GM23248 (cell line): ENCODE data around the gene KRT9. TPM values are rescaled to one million over a fixed set of nuclear protein-coding genes. Genes with fewer than 3 reads are reported as not detected.

Experiments used
- DNase-seq: peaks from one replicate; pipeline ENCODE4 v3.0.0-alpha.2; 2015
- H2AFZ ChIP-seq: fragments of 200-600 bp; sonication (generic); 2 replicates; pipeline ENCODE4 v1.6.1; 2016; ENCODE audit warnings: antibody characterized with exemption
- H3F3A ChIP-seq: fragments of 200-600 bp; sonication (generic); 2 replicates; pipeline ENCODE4 v1.6.1; 2016; ENCODE audit warnings: mild to moderate bottlenecking, antibody characterized with exemption, mixed run types; ENCODE audit not compliant: insufficient read depth
- H3K27ac ChIP-seq: fragments of 200-600 bp; sonication (generic); 2 replicates; pipeline ENCODE4 v1.5.1; 2016; ENCODE audit warnings: mild to moderate bottlenecking
- H3K27me3 ChIP-seq: fragments of 200-600 bp; sonication (generic); replicated peaks from 2 replicates; pipeline ENCODE4 v1.6.1; 2016; ENCODE audit warnings: mild to moderate bottlenecking; ENCODE audit not compliant: insufficient read depth
- H3K36me3 ChIP-seq: fragments of 200-600 bp; sonication (generic); 2 replicates; pipeline ENCODE4 v1.6.1; 2016; ENCODE audit warnings: low read depth, mild to moderate bottlenecking
- H3K4me1 ChIP-seq: fragments of 200-600 bp; sonication (generic); 2 replicates; pipeline ENCODE4 v1.6.1; 2016; ENCODE audit warnings: mild to moderate bottlenecking; ENCODE audit not compliant: insufficient read depth
- H3K4me2 ChIP-seq: fragments of 200-600 bp; sonication (generic); one replicate; pipeline ENCODE4 v1.6.1; 2016; ENCODE audit warnings: mild to moderate bottlenecking; ENCODE audit not compliant: unreplicated experiment
- H3K4me3 ChIP-seq: fragments of 200-600 bp; sonication (generic); 2 replicates; pipeline ENCODE4 v1.5.1; 2016; ENCODE audit warnings: mild to moderate bottlenecking
- H3K79me2 ChIP-seq: fragments of 200-600 bp; sonication (generic); 2 replicates; pipeline ENCODE4 v1.6.1; 2016; ENCODE audit warnings: mild to moderate bottlenecking; ENCODE audit not compliant: insufficient read depth
- H3K9ac ChIP-seq: fragments of 200-600 bp; sonication (generic); 2 replicates; pipeline ENCODE4 v1.6.1; 2016; ENCODE audit warnings: mild to moderate bottlenecking
- H3K9me2 ChIP-seq: fragments of 200-600 bp; sonication (generic); 2 replicates; pipeline ENCODE4 v1.6.1; 2016; ENCODE audit warnings: mixed run types, mild to moderate bottlenecking, moderate library complexity; ENCODE audit not compliant: insufficient read depth
- H3K9me3 ChIP-seq: fragments of 200-600 bp; sonication (generic); one replicate; pipeline ENCODE4 v1.6.1; 2017; ENCODE audit warnings: low read depth
- H4K20me1 ChIP-seq: fragments of 200-600 bp; sonication (generic); 2 replicates; pipeline ENCODE4 v1.6.0; 2016; ENCODE audit not compliant: insufficient read depth
- EZH2 ChIP-seq: fragments of 200-600 bp; sonication (generic); IDR thresholded peaks from 2 replicates; pipeline ENCODE4 v1.6.1; 2018; ENCODE audit warnings: antibody characterized with exemption, mild to moderate bottlenecking; ENCODE audit not compliant: insufficient read depth, poor library complexity, severe bottlenecking
- EZH2phosphoT487 ChIP-seq: fragments of 200-600 bp; sonication (generic); IDR thresholded peaks from 2 replicates; pipeline ENCODE4 v1.6.1; 2018; ENCODE audit warnings: antibody characterized with exemption, moderate library complexity, mild to moderate bottlenecking, low read depth; ENCODE audit not compliant: insufficient read depth
- WGBS, 2 experiments: methylation state at CpG; one replicate each; pipeline ENCODE4 v1.1.6; 2015 to 2017; ENCODE audit warnings: low lambda C conversion rate in 2 of 2, low coverage in 1 of 2; ENCODE audit errors: missing lambda C conversion rate in 2 of 2; 5-methylcytosine and 5-hydroxymethylcytosine counted together
- in situ Hi-C: fragments of 300-500 bp; cut with MboI; formaldehyde crosslinking; loops from 2 replicates; pipeline ENCODE4 v1.15.0; 2020
- polyA plus RNA-seq: library from polyadenylated mRNA; unstranded; fragments of >200 nt; fragmentation: Nextera tagmentation; extraction: Ambion mirVana; gene quantifications from 2 replicates; pipeline ENCODE4 v1.2.1, GENCODE V29; 2016
- total RNA-seq: library from RNA; depleted of rRNA; stranded (reverse); fragments of >200 nt; shearing (Covaris generic); gene quantifications from 2 replicates; pipeline ENCODE4 v1.2.3, GENCODE V29; 2014

The KRT9 gene
- total and polyA plus RNA-seq, 2 experiments from 2014 or later: not detected

DNA sequence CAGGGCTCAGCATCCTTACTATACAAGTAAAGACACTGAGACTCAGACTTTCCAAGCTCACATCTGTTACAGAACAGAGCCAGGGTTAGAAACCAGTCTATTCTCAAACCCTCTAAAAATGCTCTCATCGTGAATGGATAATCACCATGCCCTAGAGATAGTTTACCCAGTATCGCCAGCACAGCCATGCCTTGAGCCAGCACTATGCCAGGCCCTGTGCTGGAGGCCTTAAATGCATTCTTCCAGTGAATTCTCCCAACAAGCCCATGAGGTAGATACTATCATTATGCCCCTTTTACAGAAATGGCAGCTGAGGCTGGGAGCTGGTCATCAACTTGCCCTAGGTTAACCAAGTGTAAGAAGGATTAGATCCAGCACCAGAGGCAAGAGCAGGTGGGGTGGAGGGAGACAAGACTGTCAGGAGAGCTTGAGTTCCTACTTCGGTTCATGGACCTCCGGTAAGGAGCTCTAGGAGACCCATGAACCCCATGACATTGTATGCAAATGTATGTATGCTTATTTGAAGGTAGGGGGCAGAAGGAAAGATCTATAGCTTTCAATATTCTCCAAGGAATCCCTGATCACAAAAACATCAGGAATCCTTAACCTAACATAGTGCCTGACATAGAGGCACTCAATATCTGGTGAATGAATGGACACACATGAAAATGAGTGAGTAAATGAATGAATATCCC is 9.7 kb upstream of the KRT9 start:
- Histone ChIP-seq H4K20me1 (no peaks in the 10 kb centered on the region), H3K4me1 (0 out of 2 replicates have a peak, but pooled peaks cover 9% of the 10 kb centered on the region), H3K79me2 (no peaks in the 10 kb centered on the region), H3K4me3 (no peak overlapping the region), H3K27me3 (peaks cover 12% of the 10 kb centered on the region; the same call in 1 of the 2 replicates), H3K9me2 (no peaks in the 10 kb centered on the region), H3K4me2 (no peak overlapping the region), H3F3A (no peaks in the 10 kb centered on the region), H3K36me3 (no peaks in the 10 kb centered on the region), H2AFZ (no peak overlapping the region), H3K9me3 (no peaks in the 10 kb centered on the region), H3K9ac (no peak overlapping the region), H3K27ac (no peak overlapping the region)
- 69 to 72% methylated on average over 4 of the region's 4 CpGs for WGBS, 2 experiments
- in situ Hi-C loops: no loop called here
- peak; percentile 37 for DNase-seq
- no peak for TF ChIP-seq EZH2
- TF ChIP-seq EZH2phosphoT487: no peak

GRCh38 chr17:41580687-41581365 is 9.0 kb upstream of the KRT9 start:
- no peak overlapping the region for H3K27ac ChIP-seq
- DNase-seq: peak; percentile 33
- in situ Hi-C loops: no loop called here

GRCh38 chr17:41580244-41580575 is 8.4 kb upstream of the KRT9 start:
- H3K79me2 ChIP-seq: no peaks in the 10 kb centered on the region
- no peak overlapping the region for H3K27ac ChIP-seq
- 60 to 63% methylated on average over 2 of the region's 2 CpGs for WGBS, 2 experiments
- no peak for DNase-seq
- no peaks in the 10 kb centered on the region for H3K9me2 ChIP-seq
- H3F3A ChIP-seq: no peaks in the 10 kb centered on the region
- no peaks in the 10 kb centered on the region for H3K9me3 ChIP-seq
- peaks cover 21% of the 10 kb centered on the region; the same call in 1 of the 2 replicates for H3K27me3 ChIP-seq
- no peaks in the 10 kb centered on the region for H3K36me3 ChIP-seq
- H3K4me1 ChIP-seq: 0 out of 2 replicates have a peak, but pooled peaks cover 9% of the 10 kb centered on the region
- no peaks in the 10 kb centered on the region for H4K20me1 ChIP-seq
- H2AFZ ChIP-seq: no peak overlapping the region
- no peak overlapping the region for H3K4me2 ChIP-seq
- no peak overlapping the region for H3K9ac ChIP-seq
- H3K4me3 ChIP-seq: no peak overlapping the region
- TF ChIP-seq EZH2phosphoT487: no peak
- TF ChIP-seq EZH2: no peak
- in situ Hi-C loops: no loop called here

More at GRCh38 chr17:41580687-41581365, 9.0 kb upstream of the KRT9 start:
- Histone ChIP-seq H3K9me2 (no peaks in the 10 kb centered on the region), H3K4me2 (no peak overlapping the region), H3K36me3 (no peaks in the 10 kb centered on the region), H3K4me3 (no peak overlapping the region), H4K20me1 (no peaks in the 10 kb centered on the region), H3K79me2 (no peaks in the 10 kb centered on the region), H3K27me3 (peaks cover 17% of the 10 kb centered on the region; the same call in 1 of the 2 replicates), H3K4me1 (0 out of 2 replicates have a peak, but pooled peaks cover 9% of the 10 kb centered on the region), H2AFZ (no peak overlapping the region), H3K9ac (no peak overlapping the region), H3F3A (no peaks in the 10 kb centered on the region), H3K9me3 (no peaks in the 10 kb centered on the region)
- TF ChIP-seq EZH2phosphoT487 (no peak), EZH2 (no peak)
- WGBS, 2 experiments: 0 to 20% methylated on average over 1 of the region's 1 CpG

- no peak overlapping the region for H3K27ac ChIP-seq
- no peaks in the 10 kb centered on the region for H3K9me3 ChIP-seq
- no peaks in the 10 kb centered on the region for H3K9me2 ChIP-seq
- H3K27me3 ChIP-seq: peaks cover 24% of the 10 kb centered on the region; the same call in 1 of the 2 replicates
- TF ChIP-seq EZH2phosphoT487: no peak
- H3F3A ChIP-seq: no peaks in the 10 kb centered on the region
- DNase-seq: peak; percentile 85
- in situ Hi-C loops: no loop called here
- no peak overlapping the region for H3K4me3 ChIP-seq
- H3K79me2 ChIP-seq: no peaks in the 10 kb centered on the region
- no peak overlapping the region; the same call in 1 of the 2 replicates for H2AFZ ChIP-seq
- 0 out of 2 replicates have a peak, but pooled peaks cover 9% of the 10 kb centered on the region for H3K4me1 ChIP-seq
- no peak overlapping the region for H3K4me2 ChIP-seq
- no peak overlapping the region for H3K9ac ChIP-seq
- WGBS, 2 experiments: 47 to 48% methylated on average over 18 of the region's 18 CpGs
- H3K36me3 ChIP-seq: no peaks in the 10 kb centered on the region
- no peaks in the 10 kb centered on the region for H4K20me1 ChIP-seq
These were observed 7.8 kb upstream of the KRT9 start for GRCh38 chr17:41579484-41580243.
